Cortex of kidney (tissue), 1 donor: ENCODE measurements around the gene TNRC6B.
"Not testable (repeated sequence)": the region's sequence is repeated elsewhere in the genome, so short reads cannot be mapped to it uniquely, and the experiment has no call there.

Source experiments
- DNase-seq: peaks from one replicate; lab custom pipeline; 2025; lab: John Stamatoyannopoulos, UW

Gene TNRC6B

DNA sequence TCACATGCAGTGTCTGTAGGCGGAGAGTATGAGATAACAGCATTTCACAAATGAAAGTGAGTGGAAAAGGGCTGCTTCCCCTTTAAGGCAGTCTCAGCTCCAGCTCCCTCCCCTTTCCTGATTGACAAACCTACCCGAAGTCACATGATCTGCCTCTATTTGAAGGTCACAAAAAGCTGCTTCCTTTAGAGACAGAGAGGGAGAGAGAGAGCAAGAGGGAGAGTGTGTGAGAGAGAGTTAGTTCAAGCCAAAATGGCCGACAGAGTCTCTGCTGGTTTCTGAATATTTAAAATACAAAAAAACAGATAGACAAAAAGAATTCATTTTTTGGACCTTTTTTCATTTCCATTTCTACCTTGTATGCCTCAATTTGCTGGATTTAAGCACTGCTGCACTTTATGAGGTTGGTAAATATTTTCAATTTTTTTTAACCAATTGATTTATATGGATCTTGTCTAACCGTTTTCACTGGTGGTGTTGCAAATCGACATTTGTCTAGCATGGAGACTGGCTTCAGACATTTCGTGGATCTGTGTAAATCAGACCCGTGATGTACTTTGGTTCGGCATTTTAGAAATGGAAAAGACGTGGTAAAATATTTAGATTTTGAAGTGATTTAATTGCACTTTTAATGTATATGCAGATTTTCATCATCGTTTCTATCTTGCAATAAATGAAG is at the start of gene TNRC6B:
Gene TNRC6B, plus strand, starts transcription at position 188 of the 679 bp plus-strand sequence. Its CDS starts 211 bp downstream, at position 399.
- DNase-seq: no peak

- no peak for DNase-seq
These were observed 48.7 kb upstream of the TNRC6B start for GRCh38 chr22:40128989-40129388.

DNA sequence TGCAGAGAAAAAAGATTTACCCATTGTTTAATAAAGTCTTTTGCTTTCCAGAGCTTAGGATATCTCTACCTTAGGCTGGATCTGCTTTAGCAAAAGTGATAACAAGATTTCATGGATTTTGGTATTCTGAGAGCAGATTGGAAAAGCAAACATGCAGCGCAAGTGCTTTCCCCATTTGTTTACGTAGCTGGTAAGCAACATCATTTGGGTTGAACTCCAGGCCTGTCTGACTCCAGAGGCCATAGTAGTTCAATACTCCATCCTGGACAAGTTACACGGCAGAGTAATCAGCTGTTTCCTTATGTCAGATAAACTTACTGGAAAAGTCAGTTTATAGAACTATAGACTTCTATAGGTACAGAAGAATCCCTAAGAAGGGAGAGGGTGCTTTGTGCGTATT is 40.6 kb upstream of the TNRC6B start:
- DNase-seq: no peak

DNA sequence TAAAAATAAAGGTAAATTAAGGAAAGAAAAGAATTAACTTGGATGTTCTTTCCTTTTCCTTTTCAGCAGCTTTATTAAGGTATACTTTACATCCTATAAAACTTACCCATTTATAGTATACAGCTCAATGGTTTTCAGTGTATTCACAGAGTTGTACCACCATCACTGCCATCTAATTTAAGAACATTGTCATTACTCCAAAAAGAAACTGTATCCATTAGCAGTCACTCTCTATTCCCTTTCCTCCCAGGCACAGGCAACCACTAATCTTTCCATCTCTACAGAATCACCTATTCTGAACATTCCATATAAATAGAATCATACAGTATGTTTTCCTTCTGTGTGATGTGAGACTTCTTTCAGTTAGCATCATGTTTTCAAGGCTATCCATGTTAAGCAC is 38.9 kb upstream of the TNRC6B start:
- no peak for DNase-seq

DNA sequence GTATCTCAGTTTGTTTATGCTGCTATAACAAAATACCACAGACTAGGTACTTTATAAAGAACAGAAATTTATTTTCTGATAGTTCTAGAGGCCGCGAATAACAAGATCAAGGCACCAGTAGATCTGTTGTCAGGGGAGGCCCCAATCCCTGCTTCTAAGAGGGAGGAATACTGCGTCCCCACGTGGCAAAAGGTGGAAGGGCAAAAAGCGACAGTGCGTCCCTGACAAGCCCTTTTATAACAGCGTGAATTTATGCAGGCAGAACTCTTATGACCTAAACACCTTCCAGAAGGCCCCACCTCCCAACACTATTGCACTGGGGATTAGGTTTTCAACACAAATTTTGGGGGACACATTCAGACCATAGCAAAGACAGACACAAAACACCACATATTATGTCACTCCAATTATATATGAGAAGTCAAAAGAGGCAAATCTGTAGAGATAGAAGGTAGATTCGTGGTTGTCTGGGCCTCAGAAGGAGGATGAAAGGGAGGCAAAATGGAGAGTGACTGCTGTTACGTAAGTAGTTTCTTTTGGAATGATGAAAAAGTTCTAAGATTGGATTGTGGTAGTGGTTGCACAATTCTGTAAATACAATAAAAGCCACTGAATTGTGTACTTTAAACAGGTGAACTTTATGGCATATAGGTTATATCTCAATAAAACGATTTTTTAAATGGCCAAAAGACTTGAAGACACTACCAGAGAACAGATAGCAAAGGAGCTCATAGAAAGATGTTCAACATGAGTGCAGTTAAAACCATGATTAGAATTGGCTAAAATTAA is 30.1 kb upstream of the TNRC6B start:
- DNase-seq: no peak

- DNase-seq: no peak
These were observed 24.5 kb upstream of the TNRC6B start for GRCh38 chr22:40153192-40153591.

GRCh38 chr22:40153705-40154104 is 24.0 kb upstream of the TNRC6B start:
- DNase-seq: no peak

DNA sequence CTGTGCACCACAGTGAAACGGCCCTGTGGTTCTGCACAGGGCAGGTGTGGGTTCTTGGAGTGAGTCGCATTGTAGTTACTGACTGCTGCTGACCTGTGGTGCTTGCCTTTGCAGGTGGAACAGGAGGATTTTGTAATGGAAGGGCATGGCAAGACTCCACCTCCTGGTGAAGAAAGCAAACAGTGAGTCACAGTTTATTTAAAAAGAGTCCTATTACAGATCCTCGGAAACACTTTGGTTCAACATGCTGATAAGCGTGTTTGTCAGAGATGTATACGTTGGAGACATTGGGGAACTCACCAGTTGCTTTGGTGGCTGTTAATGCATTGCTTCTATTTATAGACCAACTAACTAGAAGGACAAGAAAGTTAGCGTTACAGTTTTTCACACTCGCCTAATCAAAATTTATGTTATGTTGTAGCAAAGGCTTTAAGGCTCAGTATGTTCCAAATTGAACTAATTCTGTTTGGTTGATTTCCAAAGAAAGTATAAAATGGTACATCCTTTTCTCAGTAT is 21.7 kb upstream of the TNRC6B start:
- DNase-seq: no peak

DNA sequence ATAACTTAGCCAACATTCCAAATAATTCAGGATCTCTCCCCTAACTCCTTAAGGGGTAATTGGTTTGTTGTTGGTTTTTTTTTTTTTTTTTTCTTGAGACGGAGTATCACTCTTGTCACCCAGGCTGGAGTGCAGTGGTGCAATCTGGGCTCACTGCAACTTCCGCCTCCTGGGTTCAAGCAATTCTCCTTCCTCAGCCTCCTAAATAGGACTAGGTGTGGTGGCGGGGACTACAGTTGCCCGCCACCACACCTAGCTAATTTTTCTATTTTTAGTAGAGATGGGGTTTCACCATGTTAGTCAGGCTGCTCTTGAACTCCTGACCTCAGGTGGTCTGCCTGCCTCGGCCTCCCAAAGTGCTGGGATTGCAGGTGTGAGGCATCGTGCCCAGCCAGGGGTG is 21.0 kb upstream of the TNRC6B start:
- not testable (repeated sequence) for DNase-seq

DNA sequence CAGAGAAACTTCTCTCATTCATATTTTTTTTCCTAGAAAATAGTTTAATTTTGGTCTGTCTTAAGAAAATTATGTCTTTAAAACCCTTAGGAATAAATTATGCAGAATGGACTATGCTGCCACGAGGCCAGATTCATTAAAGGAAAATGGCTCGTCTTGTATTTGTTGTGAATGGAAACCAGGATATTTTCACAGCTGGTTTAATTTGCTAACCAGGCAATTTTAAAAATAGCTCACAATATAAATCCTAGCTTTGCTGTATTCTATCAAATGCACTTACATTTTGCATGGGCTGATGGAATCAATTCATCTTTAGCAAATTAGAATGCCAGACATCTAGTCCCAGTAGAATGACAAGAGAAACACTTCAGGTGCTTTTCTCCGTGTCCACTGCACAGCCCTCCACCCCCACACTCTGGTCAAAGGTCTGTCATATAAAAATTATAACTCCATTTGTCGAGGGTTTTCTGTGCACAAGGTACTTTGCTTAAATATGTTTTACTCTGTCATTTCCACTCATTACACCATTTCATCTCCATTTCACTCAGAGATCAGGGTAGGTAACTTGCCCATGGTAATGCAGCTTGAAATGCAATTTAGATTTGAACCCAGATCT is 20.3 kb upstream of the TNRC6B start:
- DNase-seq: no peak

- no peak for DNase-seq
These were observed 16.5 kb upstream of the TNRC6B start for GRCh38 chr22:40161194-40161593.

DNA sequence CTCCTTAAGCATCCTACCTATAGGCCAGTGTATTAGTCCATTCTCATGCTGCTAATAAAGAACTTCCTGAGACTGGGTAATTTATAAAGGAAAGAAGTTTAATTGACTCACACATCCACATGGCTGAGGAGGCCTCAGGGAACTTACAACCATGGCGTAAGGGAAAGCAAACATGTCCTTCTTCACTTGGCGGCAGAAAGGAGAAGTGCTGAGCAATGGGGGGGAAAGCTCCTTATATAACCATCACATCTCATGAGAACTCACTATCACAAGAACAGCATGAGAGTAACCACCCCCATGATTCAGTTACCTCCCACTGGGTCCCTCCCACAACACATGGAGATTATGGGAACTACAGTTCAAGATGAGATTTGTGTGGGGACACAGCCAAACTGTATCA is 12.2 kb upstream of the TNRC6B start:
- DNase-seq: not testable (repeated sequence)

GRCh38 chr22:40175611-40176244 is 2.0 kb upstream of the TNRC6B start:
- no peak for DNase-seq

DNA sequence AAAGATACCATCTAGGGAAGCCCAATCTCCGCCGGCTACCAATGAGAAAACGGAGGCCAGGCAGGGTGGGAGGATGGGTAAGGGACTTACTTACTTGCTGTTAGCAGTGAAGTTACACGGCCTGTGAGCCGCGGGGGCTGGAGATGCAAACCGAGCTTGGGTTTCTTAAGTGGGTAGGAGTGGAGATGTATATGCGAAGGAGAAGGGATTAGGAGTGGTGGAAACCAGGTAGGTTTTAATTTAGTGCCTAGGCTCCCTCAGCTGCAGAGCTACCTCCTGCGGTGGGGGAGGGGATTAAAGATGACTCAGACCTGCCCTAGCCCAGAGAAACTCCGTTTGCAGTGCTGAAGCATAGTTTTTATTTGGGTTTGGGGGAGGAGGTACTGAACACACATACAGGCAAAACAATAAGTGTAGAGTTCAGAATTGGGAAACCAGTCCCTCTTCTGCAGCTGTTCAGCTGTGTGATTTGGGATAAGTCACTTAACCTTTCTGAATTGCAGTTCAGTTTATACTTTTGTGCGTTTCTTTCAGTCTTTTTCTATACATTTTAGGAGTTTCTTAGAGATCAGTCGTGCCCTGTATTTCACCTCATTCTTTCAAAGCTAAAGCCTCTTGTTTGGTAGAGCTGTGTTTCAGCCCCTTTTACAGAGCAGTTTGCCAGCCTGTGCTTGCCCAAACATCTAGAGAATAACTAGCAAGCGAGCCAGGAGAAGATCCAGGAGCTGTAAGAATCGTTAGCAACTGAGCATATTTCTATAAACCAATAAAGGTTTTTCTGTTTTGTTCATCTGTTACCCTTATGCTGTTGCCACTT is 596 bp upstream of the TNRC6B start:
- DNase-seq: no peak

GRCh38 chr22:40178417-40179409 is 988 bp downstream of the TNRC6B start:
- DNase-seq: no peak

- no peak for DNase-seq
These were observed 1.8 kb downstream of the TNRC6B start for GRCh38 chr22:40179526-40179925.

GRCh38 chr22:40180403-40180802 is 2.7 kb downstream of the TNRC6B start:
- no peak for DNase-seq

DNA sequence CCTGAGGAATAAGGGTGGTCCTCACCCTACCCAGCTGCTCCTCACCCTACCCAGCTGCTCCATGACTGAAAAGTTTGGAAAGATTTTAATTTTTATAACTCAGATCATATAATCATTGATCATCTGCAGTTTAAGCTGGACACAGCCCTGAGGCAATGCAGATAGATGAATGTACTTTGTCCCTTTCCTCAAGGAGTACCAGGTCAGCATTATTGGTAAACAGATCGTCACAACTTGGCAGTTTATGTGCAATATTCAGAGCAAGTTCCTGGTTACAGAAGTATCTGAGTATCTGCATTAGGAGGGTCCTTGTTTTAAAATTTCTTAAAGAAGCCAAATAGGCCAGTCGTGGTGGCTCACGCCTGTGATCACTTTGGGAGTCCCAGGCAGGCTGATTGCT is 3.6 kb downstream of the TNRC6B start:
- no peak for DNase-seq

GRCh38 chr22:40182231-40182835 is 4.6 kb downstream of the TNRC6B start:
- no peak for DNase-seq
